GM12878 (cell line): Measurements from ENCODE around the gene GPC5. TPM values are rescaled to one million over a fixed set of nuclear protein-coding genes. Genes with fewer than 3 reads are reported as not detected.
A peak's percentile ranks its signal among the peaks of the same experiment; 100 is the strongest.

Experiments
- ATAC-seq: fragments of 200-7000 bp; cut with Tn5 transposase; 3 replicates; pipeline ENCODE4 v1.9.1; 2020; ENCODE audit warnings: mild to moderate bottlenecking, moderate library complexity
- BruUV-seq: library from RNA; stranded (reverse); fragments of 400-500 nt; replicated peaks from 2 replicates; lab custom pipeline; 2021; lab: Mats Ljungman, UMichigan
- CTCF ChIA-PET: fragments of 300-600 bp; sonication (Branson Sonifier 250); formaldehyde crosslinking; extraction: SDS; loops from one replicate; lab custom pipeline; 2021; ENCODE audit warnings: inconsistent platforms; lab: Yijun Ruan, JAX
- POLR2A ChIA-PET: fragments of 350-600 bp; formaldehyde crosslinking; extraction: SDS; loops from one replicate; lab custom pipeline; 2021; ENCODE audit warnings: inconsistent platforms; lab: Charles Lee
- RAD21 ChIA-PET: fragments of 300-600 bp; sonication (Branson Sonifier 250); formaldehyde crosslinking; loops from one replicate; lab custom pipeline; 2023; ENCODE audit warnings: antibody characterized with exemption; ENCODE audit not compliant: unreplicated experiment; lab: Charles Lee
- SMC1A ChIA-PET: fragments of 300-600 bp; sonication (Branson Sonifier 250); formaldehyde crosslinking; loops from one replicate; lab custom pipeline; 2023; ENCODE audit not compliant: unreplicated experiment, uncharacterized antibody; lab: Charles Lee
- DNase-seq: peaks from one replicate; pipeline ENCODE4 v3.0.0-alpha.2; 2011; ENCODE audit warnings: low read depth, low spot score
- FAIRE-seq: peaks from 3 replicates; lab custom pipeline; 2011; peaks lifted over from hg19 to GRCh38; lab: Jason Lieb, UNC
- H2AFZ ChIP-seq: 2 replicates; pipeline ENCODE4 v1.6.0; 2011; ENCODE audit warnings: low read depth, low read length, control low read depth; ENCODE audit not compliant: control insufficient read depth
- H3K27ac ChIP-seq: 2 replicates; pipeline ENCODE4 v1.5.1; 2011; ENCODE audit warnings: control low read depth; ENCODE audit not compliant: control insufficient read depth, insufficient read depth
- H3K27me3 ChIP-seq, 2 experiments: replicated peaks in 1 of 2; 2 replicates each; pipeline versions ENCODE4 v1.6.0 to v1.6.1; 2011; ENCODE audit warnings: low read length in 1 of 2; ENCODE audit not compliant: control insufficient read depth in 2 of 2, insufficient read depth in 2 of 2
- H3K36me3 ChIP-seq, 2 experiments: 2 replicates each; pipeline ENCODE4 v1.5.1; 2011; ENCODE audit warnings: low read length in 1 of 2; ENCODE audit not compliant: control insufficient read depth in 2 of 2, insufficient read depth in 2 of 2
- H3K4me1 ChIP-seq: 2 replicates; pipeline ENCODE4 v1.6.1; 2011; ENCODE audit warnings: mild to moderate bottlenecking, low read length, moderate library complexity, mixed read lengths; ENCODE audit not compliant: control insufficient read depth, insufficient read depth
- H3K4me2 ChIP-seq: 2 replicates; pipeline ENCODE4 v1.6.0; 2011; ENCODE audit warnings: control low read depth; ENCODE audit not compliant: control insufficient read depth, insufficient read depth
- H3K4me3 ChIP-seq: fragments of 200-600 bp; sonication (generic); 2 replicates; pipeline ENCODE4 v1.5.1; 2016
- H3K79me2 ChIP-seq: 2 replicates; pipeline ENCODE4 v1.6.0; 2011; ENCODE audit warnings: low read length; ENCODE audit not compliant: control insufficient read depth, insufficient read depth
- H3K9ac ChIP-seq: 2 replicates; pipeline ENCODE4 v1.8.0; 2011; ENCODE audit warnings: low read length, control low read depth, mixed read lengths; ENCODE audit not compliant: control insufficient read depth, insufficient read depth
- H3K9me3 ChIP-seq: replicated peaks from 3 replicates; pipeline ENCODE4 v1.5.1; 2011; ENCODE audit warnings: mild to moderate bottlenecking, low read length; ENCODE audit not compliant: control insufficient read depth, insufficient read depth
- H4K20me1 ChIP-seq: 2 replicates; pipeline ENCODE4 v1.6.0; 2011; ENCODE audit not compliant: control insufficient read depth, insufficient read depth
- BRCA1 ChIP-seq: IDR thresholded peaks from 2 replicates; pipeline ENCODE4 v1.6.1; 2011; ENCODE audit warnings: low read depth, low read length, improper control_type of control experiment
- ETV6 ChIP-seq, 2 experiments: fragments of 450-650 bp in 1 of 2; IDR thresholded peaks in 1 of 2; conservative IDR thresholded peaks in 1 of 2; 2 replicates each; pipeline ENCODE4 v1.6.1; 2014; ENCODE audit warnings: antibody characterized with exemption in 1 of 2, borderline replicate concordance in 1 of 2, low read depth in 1 of 2, mild to moderate bottlenecking in 1 of 2, moderate library complexity in 1 of 2
- JUNB ChIP-seq: IDR thresholded peaks from 2 replicates; pipeline ENCODE4 v1.6.1; 2016; ENCODE audit warnings: antibody characterized with exemption, mild to moderate bottlenecking
- KLF5 ChIP-seq: fragments of 450-650 bp; IDR thresholded peaks from 2 replicates; pipeline ENCODE4 v1.6.1; 2014; ENCODE audit warnings: mild to moderate bottlenecking; ENCODE audit not compliant: partially characterized antibody
- ZNF622 ChIP-seq: fragments of 450-650 bp; IDR thresholded peaks from 2 replicates; pipeline ENCODE4 v1.6.1; 2017; ENCODE audit warnings: mild to moderate bottlenecking, inconsistent platforms
- WGBS: methylation state at CpG from one replicate; pipeline ENCODE4 v1.1.6; 2016; ENCODE audit warnings: low lambda C conversion rate; ENCODE audit not compliant: insufficient replicate concordance, insufficient coverage; ENCODE audit errors: missing lambda C conversion rate; 5-methylcytosine and 5-hydroxymethylcytosine counted together
- in situ Hi-C: fragments of 300-500 bp; cut with MboI; formaldehyde crosslinking; loops from 9 replicates; pipeline ENCODE4 v1.14.3; 2018; ENCODE audit warnings: mixed read lengths
- intact Hi-C: fragments of 100-400 bp; cut with micrococcal nuclease; formaldehyde crosslinking; loops from one replicate; pipeline ENCODE4 v1.14.2; 2022; ENCODE audit not compliant: unreplicated experiment
- polyA plus RNA-seq, 11 experiments: library from polyadenylated mRNA; depleted of rRNA in 4 of 11; unstranded in 6 of 11; stranded (reverse) in 5 of 11; fragments of >200 nt; fragmentation: Nextera tagmentation in 4 of 11; fragmentation: Illumina TruSeq in 1 of 11; extraction: Ambion mirVana in 4 of 11; extraction: Trizol in 1 of 11; gene quantifications; 1 replicate in 1 of 11; 2 replicates in 10 of 11; pipeline versions ENCODE4 v1.2.1 to v1.2.3, GENCODE V29; 2011 to 2016; ENCODE audit warnings: inconsistent platforms in 2 of 11, missing spikeins in 2 of 11, low read depth in 1 of 11
- total RNA-seq, 4 experiments: library from RNA; depleted of rRNA in 3 of 4; stranded (reverse); fragments of >200 nt in 3 of 4; fragmentation: Illumina TruSeq in 1 of 4; extraction: Trizol in 1 of 4; gene quantifications; 2 replicates each; pipeline versions ENCODE4 v1.2.1 to v1.2.3, GENCODE V29; 2013 to 2021
- TF ChIP-seq, protein P1 (sequence below): fragments of 450-650 bp; IDR thresholded peaks from 2 replicates; pipeline ENCODE4 v1.6.1; 2017; ENCODE audit warnings: antibody characterized with exemption, mild to moderate bottlenecking, moderate library complexity
- TF ChIP-seq, protein P2 (sequence below): fragments of 450-650 bp; conservative IDR thresholded peaks from 2 replicates; pipeline ENCODE4 v1.6.1; 2017; ENCODE audit warnings: mild to moderate bottlenecking, moderate library complexity

The GPC5 gene
- total and polyA plus RNA-seq, 10 of the 15 experiments (the other 5 are each of a cell fraction or from before 2014, with no cell fraction given): 0.05 to 0.87 (median 0.44) TPM; not detected in 1

DNA sequence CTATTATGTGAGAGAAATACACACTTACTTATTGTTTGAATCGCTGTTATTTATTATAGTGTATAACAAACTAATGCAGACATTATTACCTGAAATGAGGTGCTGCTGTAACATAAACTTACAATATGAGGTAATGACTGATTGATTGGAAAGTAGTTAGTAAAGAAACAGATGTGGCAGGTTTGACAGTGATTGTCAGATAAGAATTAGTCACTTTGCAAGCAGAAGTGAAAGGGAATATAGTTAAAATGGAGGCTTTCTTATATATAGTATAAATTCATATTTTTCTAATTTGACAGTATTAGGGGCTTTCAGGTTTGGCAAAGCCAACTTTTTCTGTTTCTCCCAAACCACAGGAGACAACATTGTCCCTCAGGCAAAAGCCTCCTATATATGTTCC, 30.3 kb upstream of the GPC5 start:
- no peaks in the 10 kb centered on the region for H3K36me3 ChIP-seq
- no peak for TF ChIP-seq ZNF622
- TF ChIP-seq KLF5: no peak
- no peak for TF ChIP-seq ETV6 (conservative IDR thresholded peaks at IDR 0.05 in 1 of 2, IDR thresholded peaks at IDR 0.05 in 1 of 2; ENCODE audit: borderline replicate concordance in 1 of 2, low read depth in 1 of 2)
- peak; percentile 29; the same call in 1 of the 2 replicates for TF ChIP-seq JUNB
- TF ChIP-seq, protein P1, sequence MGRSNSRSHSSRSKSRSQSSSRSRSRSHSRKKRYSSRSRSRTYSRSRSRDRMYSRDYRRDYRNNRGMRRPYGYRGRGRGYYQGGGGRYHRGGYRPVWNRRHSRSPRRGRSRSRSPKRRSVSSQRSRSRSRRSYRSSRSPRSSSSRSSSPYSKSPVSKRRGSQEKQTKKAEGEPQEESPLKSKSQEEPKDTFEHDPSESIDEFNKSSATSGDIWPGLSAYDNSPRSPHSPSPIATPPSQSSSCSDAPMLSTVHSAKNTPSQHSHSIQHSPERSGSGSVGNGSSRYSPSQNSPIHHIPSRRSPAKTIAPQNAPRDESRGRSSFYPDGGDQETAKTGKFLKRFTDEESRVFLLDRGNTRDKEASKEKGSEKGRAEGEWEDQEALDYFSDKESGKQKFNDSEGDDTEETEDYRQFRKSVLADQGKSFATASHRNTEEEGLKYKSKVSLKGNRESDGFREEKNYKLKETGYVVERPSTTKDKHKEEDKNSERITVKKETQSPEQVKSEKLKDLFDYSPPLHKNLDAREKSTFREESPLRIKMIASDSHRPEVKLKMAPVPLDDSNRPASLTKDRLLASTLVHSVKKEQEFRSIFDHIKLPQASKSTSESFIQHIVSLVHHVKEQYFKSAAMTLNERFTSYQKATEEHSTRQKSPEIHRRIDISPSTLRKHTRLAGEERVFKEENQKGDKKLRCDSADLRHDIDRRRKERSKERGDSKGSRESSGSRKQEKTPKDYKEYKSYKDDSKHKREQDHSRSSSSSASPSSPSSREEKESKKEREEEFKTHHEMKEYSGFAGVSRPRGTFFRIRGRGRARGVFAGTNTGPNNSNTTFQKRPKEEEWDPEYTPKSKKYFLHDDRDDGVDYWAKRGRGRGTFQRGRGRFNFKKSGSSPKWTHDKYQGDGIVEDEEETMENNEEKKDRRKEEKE: no peak
- TF ChIP-seq, protein P2, sequence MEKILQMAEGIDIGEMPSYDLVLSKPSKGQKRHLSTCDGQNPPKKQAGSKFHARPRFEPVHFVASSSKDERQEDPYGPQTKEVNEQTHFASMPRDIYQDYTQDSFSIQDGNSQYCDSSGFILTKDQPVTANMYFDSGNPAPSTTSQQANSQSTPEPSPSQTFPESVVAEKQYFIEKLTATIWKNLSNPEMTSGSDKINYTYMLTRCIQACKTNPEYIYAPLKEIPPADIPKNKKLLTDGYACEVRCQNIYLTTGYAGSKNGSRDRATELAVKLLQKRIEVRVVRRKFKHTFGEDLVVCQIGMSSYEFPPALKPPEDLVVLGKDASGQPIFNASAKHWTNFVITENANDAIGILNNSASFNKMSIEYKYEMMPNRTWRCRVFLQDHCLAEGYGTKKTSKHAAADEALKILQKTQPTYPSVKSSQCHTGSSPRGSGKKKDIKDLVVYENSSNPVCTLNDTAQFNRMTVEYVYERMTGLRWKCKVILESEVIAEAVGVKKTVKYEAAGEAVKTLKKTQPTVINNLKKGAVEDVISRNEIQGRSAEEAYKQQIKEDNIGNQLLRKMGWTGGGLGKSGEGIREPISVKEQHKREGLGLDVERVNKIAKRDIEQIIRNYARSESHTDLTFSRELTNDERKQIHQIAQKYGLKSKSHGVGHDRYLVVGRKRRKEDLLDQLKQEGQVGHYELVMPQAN: no peak
- TF ChIP-seq BRCA1: no peak
- ATAC-seq: no peak; the same call in 2 of the 3 replicates
- no peak for FAIRE-seq
- no peaks in the 10 kb centered on the region for H3K79me2 ChIP-seq
- SMC1A ChIA-PET: interaction anchor here (0.5 to 1.6 kb wide), 2 partner anchors 9 to 304 kb away, joined by 4 to 5 read pairs; no protein-coding TSS in a partner anchor
- H3K4me2 ChIP-seq: no peak overlapping the region
- no peak for DNase-seq
- 50% methylated on average over 1 of the region's 1 CpG for WGBS
- H3K4me3 ChIP-seq: no peak overlapping the region
- no peak overlapping the region for H3K27ac ChIP-seq
- RAD21 ChIA-PET: interaction anchor here (1.0 kb wide), 1 partner anchor 38 kb away, joined by 3 read pairs; no protein-coding TSS in a partner anchor
- no peaks in the 10 kb centered on the region for H4K20me1 ChIP-seq
- POLR2A ChIA-PET: no interaction called here
- H3K27me3 ChIP-seq: no peaks in the 10 kb centered on the region
- no TSS peak for BruUV-seq
- H2AFZ ChIP-seq: no peak overlapping the region
- in situ Hi-C loops: no loop called here
- no peak overlapping the region for H3K9ac ChIP-seq
- intact Hi-C loops: no loop called here
- CTCF ChIA-PET: interaction anchor here (1.5 to 1.6 kb wide), 2 partner anchors 8 to 39 kb away, joined by 3 to 4 read pairs; no protein-coding TSS in a partner anchor
- H3K4me1 ChIP-seq: no peaks in the 10 kb centered on the region
- H3K9me3 ChIP-seq: no peaks in the 10 kb centered on the region
